Measurements from ENCODE around the gene P2RX6.
A peak's percentile ranks its signal among the peaks of the same experiment; 100 is the strongest.

P2RX6 gene

DNA sequence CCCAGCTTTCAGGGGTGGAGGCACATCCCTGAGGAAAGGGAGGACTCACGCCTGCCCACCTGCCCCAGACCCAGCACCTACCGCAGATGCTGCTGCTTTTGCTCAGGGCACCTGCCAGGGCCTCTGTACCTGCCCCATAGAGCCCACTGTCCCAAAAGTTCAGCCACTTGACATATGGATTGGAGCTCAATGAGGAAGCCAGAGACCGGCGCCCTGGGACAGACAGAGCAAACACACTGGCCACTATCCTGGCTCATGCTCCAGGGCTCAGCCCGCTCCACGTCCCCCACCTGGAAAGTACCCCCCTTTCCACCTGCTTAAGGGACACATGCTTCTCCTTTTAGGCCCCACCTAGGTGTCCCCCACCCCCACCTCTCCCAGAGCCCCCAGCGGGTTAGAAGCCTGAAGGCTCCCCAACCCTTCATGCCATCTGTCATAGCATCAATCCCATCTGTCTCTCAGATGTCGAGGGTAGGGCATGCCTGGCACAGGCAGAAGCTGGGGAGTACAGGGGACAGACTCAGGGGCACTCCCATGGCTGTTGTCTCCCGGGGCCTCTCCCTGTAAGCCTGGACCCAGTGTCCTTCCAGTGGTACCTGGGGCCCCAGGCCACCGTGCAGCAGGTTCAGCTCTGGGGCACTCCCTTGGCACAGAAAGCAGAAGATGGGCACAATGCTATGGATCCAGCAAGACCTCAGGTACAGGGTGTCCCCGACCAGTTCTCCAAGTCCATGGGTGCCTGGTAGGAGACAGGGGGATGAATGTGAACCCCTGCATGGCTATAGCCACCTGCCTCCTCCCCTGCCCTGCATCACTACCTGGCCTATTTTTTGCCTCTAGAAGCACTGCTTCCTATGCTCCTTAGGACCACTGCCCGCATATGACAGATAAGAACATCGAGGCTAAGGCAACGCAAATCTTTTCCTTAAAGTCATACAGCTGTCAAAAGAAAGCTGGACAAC lies 2.2 kb upstream of the P2RX6 start:
- DNase-seq (ENCODE audit: low read depth, low spot score), result no peak

DNA sequence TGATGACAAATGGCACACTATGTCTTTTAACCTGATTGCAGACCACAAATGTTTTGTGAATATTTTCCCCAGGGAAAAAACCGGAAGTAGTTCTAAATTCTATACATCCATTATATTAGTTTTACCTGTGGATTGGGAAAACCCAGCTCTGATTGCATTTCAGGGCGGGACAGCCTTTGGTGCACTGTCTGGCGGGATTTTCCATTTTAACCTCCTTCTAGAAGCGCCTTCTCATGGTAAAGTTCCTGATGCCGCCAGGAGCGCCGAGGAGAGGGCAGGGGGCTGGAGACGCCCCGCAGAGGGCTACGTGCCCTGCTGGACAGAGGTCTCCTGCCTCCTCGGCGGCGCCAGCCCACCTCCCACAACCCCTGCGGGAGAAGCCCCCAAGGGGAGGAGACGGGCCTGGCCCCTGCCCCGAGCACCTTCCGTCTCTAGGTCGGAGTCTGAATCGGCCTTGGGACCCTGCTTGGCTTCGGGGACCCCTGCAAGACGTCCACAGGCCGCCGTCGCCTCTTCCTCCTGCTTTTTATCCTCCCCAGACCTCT lies 1.2 kb upstream of the P2RX6 start:
- no peak for DNase-seq (ENCODE audit: low read depth, low spot score)

DNA sequence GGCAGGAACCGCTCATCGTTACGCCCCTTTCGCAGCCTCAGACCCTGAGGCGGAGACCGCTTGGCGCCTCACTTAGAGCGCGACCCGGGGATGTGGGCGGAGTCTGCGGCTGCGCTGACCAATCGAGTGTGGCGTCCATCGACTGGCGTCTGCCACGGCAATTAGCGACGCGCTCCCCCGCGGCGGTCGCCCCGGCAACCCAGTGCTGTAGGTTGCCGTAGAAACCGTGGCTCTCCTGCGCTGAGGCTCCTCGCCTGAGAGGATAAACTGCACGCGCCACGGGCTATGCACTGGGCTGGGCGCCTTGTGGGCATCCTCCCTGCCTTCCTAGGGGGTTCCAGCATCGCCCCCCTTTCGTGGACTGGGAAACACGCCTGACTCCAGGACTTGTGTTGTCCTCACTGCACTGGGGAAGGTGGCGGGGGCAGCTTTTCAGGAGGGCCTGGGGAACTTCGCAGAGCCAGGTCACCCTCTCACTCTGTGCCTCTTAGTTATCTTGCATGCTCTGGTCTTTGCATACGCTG lies 701 bp upstream of the P2RX6 start:
- DNase-seq (ENCODE audit: low read depth, low spot score), result peak; percentile 97

DNA sequence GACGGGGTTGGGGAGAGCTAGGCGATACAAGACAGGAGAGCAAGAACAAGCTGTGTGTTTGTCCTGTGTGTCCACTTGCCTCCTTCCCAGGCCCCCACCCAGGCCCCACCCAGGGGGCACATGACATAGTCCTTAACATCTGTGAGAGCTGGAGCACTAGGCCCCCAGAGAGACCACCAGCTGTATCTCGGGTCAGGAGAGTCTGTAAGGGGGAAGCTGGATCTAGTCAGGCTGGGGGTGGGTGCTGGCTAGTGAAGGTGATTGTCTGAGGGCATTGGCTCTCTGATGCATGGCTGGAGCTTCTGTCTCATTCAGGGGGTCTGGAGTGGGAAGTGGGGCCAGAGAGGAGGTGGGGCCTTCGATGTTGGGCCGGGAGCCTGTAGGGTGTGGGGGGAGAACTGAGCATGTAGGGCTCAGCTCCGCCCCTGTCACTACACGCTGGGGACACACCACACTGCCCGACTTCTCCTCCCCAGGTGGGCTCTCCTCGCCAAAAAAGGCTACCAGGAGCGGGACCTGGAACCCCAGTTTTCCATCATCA lies 571 bp downstream of the P2RX6 start:
- no peak for DNase-seq (ENCODE audit: low read depth, low spot score)

DNA sequence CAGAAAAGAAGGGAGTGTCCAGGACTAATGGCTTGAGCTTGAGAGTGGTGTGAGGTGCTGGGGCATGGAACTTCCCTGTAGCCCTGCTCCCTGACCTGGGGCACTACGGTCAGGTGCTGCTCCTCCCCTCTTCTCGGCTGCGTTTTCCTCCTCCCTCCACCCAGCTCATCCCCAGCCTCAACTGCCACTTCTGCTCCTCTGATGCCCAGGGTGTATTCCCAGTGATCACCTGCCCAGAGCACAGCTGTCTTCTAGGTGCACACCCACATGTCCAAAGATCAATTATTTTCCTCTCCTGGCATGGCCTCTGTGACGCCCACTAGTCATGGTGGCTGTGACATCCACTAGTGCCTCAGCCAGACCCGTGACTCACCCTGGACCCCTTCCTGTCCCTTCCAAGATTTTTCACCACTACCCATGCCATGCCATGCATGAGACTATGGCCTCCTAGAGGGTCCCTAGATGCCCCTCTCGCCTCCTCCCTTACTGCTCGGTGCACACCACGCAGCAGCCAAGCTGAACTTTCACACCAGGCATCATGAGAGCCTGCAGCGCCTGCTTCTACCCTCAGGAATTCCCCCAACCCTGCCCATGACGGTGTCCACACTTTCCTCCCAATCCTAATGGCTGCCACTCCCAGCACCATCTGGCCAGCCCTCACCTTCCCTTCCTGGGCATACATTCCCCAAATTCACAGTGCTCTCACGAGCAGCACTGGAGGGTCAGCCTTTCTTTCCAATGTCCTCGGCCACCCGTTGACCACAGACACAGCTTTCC lies 1.9 kb downstream of the P2RX6 start:
- DNase-seq (ENCODE audit: low read depth, low spot score), result no peak

DNA sequence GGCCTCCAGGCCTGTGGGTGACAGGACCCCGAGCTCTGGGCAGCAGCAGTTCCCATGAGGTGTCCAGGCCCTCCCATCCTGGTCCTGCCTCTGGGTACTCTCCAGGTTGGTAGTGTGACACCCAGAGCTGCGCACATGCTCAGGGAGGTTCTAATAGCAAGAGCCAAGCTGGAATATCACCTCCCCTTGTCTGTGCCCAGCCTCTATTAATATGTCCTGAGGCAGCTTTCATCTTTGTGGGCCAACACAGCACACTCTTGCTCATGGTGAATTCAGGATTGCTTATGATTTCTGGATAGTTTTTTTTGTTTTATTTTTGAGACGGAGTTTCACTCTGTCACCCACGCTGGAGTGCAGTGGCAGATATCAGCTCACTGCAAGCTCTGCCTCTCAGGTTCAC lies 3.3 kb downstream of the P2RX6 start:
- DNase-seq (ENCODE audit: low read depth, low spot score), result no peak

DNA sequence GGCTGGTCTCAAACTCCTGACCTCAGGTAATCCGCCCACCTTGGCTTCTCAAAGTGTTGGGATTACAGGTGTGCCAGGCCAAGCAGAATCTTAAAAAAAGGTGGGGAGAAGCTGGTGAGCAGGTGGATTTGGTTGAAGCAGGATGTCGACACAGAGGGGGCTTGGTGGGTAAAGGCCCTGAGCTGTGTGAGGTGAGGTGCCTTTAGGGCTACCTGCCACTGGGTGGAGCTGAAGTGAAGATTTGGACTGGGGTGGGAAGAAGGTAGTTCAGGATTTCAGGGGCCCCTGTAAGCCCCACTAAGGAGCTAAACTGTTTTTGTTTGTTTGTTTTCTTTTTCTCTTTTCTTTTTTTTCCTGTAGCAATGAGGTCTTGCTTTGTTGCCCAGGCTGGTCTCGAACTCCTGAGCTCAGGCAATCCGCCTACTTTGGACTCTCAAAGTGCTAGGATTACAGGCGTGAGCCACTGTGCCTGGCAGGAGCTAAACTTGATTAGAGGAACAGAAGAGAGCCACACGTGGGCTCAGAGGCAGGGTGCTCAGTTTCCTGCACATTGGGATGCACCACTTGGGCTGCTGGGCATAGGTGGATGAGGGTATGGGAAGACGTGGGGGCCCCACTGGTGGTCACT lies 6.0 kb downstream of the P2RX6 start:
- DNase-seq (ENCODE audit: low read depth, low spot score), result no peak

DNA sequence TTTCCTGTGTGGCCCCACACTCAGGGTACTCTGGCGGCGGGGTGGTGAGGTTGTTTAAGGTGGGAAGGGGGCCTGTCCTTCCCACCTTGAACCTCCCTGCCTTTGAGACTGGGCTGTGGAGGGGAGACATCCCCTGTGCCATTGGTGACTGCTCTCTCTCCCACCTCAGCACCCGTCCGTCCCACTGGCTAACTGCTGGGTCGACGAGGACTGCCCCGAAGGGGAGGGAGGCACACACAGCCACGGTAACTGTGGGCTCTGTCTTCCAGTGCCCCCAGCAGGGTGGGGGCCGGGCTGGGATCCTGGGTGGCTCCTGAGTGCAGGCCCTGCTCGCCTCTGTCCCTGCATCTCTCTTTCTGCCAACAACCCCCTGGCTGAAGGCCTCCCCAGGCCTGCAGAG lies 7.5 kb downstream of the P2RX6 start:
- DNase-seq (ENCODE audit: low read depth, low spot score), result no peak

DNA sequence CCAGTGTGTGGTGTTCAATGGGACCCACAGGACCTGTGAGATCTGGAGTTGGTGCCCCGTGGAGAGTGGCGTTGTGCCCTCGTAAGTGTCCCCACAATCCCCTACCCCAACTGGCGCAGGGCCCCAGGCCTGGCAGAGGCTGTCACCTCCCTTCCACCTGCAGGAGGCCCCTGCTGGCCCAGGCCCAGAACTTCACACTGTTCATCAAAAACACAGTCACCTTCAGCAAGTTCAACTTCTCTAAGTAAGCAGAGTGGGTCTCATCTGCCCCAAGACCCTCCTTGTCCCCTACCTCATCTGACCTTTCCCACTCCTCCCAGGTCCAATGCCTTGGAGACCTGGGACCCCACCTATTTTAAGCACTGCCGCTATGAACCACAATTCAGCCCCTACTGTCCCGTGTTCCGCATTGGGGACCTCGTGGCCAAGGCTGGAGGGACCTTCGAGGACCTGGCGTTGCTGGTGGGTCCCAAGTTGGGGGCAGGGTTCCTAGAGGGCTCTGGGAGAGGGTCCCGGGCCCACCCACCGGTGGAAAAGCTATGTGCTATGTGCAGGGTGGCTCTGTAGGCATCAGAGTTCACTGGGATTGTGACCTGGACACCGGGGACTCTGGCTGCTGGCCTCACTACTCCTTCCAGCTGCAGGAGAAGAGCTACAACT lies 8.1 kb downstream of the P2RX6 start:
- DNase-seq (ENCODE audit: low read depth, low spot score), result no peak

DNA sequence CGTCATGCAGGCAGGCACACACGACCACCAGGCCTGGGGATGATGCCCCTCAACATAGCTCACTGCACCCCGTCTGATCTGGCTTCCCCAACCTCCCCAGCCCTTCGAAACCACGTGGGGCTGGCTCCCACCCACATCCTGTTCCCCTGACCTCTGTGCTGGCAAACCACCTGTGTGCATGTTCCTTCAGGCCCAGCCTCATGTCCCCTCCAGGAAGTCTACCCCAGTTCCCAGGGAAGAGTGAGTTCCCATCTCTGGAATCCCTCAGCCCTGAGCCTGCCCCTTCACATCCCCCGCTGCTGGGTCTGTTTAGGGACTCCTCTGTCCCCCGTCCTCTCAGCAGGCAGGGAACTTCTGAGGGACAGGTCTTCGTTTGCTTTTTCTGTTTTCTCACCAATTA lies 10.3 kb downstream of the P2RX6 start:
- DNase-seq (ENCODE audit: low read depth, low spot score), result no peak

DNA sequence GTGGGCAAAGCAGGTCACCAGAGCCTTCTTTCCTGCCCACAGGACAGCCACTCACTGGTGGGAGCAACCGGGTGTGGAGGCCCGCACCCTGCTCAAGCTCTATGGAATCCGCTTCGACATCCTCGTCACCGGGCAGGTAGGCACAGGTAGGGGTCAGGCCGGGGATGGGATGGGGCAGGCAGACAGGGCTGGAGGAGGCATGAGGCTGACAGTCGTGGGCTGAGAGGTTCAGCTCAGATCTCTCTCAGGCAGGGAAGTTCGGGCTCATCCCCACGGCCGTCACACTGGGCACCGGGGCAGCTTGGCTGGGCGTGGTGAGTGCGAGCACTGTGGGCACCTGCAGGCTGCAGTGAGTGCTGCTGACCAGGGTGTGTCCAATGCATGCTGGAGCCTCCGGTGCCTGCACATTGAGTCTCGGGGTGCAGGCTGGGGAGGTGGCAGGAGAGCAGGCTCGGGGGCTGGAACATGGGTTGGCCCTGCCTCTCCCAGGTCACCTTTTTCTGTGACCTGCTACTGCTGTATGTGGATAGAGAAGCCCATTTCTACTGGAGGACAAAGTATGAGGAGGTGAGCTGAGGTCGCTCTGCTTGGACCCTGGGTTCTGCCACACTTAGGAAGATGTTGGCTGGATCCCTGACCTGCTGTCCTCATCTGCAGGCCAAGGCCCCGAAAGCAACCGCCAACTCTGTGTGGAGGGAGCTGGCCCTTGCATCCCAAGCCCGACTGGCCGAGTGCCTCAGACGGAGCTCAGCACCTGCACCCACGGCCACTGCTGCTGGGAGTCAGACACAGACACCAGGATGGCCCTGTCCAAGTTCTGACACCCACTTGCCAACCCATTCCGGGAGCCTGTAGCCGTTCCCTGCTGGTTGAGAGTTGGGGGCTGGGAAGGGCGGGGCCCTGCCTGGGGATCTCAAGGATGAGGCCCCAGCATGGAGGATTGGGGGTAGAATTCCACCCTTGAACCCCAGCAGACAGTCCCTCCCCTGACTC lies 11.1 kb downstream of the P2RX6 start:
- no peak for DNase-seq (ENCODE audit: low read depth, low spot score)

DNA sequence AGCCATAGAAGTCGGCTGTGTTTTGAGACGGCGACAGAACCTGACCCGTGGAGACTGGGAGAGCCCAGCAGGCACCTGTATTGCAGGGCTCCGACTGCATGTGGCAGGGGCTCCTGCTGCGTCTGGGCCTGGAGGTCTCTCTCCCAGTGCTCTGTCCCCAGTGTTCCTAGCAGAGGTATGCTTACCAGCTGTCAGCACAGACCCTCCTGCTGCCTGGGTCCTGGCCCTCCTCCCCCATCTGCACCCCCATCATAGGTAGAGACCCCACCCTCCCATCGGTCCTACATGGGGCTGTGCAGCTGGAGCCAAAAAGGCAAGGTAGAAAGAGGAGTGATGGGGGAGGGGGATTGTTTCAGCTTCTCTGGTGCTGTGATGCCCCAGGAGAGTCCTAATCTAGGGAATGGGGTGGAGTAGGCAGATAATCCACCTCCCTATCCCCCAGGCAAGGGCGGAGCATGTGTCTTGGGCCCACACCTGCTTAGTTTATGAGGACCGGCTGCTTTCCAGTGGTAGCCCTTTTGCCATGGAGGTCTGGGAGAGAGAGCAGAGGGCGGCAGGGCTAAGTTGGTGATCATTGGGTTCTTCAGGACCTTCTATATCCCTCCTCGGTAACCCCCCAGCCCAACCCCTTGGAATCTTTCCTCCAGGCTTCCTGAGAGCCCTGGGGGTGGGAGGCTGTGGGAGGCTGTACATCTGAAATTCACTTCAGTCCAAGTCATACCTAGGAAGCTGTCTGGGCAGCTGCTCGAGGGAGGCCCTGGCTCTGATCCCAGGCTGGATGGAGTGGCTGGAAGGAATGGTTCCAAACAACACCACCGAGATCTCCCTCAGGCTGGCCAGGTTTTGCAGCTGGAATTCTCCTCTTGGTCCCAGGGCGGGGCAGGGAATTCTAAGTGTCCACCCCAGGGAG lies 12.1 kb downstream of the P2RX6 start:
- peak; percentile 82 for DNase-seq (ENCODE audit: low read depth, low spot score)

DNA sequence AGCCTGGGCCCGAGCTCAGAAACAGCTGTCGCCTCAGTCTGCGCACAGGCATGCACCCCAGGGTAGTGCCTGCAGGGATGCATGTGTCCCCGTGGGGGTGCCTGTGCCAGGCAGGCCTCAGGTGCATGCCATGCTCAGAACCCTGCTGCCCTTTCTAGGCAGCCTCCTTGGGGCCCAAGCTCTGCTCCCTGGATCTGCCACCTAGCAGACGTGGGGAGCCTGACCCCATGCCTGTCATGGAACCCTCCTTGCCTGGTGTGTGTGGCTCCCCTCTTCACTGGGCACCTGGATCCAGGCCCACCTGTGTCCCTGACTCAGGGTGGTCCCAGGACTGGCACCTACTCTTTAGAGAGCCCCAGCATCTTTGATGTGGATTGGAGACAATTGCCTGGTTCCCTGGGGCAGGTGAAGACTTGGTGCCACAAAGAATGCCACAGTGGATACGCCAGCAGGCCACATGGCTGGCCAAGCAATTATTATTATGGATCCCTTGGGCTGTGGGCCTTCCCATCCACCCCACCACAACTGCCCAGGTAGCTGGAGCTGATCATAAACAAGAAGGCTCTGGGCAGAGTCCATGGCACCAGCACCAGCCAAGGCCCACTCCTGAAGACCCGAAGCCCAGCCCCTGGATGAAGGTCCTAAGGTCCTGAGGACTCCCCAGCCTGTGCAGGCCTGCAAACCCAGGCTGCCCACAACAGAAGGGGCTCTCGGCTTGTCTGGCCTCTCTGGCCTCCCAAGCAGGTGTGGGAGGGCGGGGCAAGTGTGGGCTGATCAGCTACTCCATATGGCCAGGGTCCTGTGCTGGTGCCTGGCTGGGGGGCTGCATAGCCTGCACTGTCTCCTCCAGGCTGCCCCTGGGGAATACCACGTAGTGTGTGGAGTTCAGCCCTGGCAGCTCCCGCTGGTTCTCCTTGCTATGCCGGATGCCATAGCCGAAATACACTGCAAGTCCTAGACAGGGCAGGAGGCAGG lies 13.6 kb downstream of the P2RX6 start:
- no peak for DNase-seq (ENCODE audit: low read depth, low spot score)

DNA sequence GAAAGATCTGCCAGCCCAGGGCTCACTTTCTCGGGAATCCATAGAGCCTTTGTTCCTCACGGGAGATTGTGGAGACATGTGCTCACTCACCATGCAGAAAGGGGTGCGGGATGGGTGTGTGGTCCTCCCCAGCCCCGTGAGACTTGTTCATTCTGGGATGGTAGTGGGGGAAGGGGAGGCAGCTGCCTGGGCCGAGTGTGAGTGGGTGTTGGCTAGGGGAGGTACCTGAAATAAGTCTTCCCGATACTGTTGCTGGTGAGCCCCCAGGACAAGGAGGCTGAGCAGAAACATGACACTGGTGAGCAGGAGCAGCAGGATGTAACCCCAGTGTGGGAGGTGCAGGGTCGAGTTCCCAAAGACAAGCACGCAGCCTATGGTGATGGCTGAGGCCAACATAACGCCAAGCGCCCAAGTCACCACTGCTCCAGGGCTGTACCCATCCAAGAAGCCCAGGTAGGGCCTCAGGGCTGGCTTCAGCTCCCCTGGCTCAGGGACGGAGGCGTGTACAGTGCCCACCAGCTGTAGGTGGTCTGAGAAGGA lies 14.6 kb downstream of the P2RX6 start:
- no peak for DNase-seq (ENCODE audit: low read depth, low spot score)

DNA sequence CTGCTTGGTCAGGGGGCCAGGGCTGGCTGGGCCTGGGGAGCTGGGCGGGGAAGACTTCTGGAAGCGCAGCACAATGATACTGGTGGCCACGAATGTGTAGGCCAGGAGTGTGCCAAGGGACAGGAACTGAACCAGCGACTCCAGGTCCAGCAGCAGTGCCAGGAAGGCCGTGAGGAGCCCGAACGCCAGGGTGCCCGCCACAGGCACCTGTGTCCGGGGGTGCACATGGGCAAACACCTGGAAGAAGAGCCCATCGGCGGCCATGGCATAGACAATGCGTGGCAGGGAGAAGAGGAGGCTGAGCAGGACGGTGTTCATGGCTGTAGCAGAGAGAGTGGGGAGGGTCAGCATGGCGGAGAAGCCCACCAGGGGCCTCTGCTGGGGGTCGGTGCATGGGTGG lies 15.1 kb downstream of the P2RX6 start:
- no peak for DNase-seq (ENCODE audit: low read depth, low spot score)

DNA sequence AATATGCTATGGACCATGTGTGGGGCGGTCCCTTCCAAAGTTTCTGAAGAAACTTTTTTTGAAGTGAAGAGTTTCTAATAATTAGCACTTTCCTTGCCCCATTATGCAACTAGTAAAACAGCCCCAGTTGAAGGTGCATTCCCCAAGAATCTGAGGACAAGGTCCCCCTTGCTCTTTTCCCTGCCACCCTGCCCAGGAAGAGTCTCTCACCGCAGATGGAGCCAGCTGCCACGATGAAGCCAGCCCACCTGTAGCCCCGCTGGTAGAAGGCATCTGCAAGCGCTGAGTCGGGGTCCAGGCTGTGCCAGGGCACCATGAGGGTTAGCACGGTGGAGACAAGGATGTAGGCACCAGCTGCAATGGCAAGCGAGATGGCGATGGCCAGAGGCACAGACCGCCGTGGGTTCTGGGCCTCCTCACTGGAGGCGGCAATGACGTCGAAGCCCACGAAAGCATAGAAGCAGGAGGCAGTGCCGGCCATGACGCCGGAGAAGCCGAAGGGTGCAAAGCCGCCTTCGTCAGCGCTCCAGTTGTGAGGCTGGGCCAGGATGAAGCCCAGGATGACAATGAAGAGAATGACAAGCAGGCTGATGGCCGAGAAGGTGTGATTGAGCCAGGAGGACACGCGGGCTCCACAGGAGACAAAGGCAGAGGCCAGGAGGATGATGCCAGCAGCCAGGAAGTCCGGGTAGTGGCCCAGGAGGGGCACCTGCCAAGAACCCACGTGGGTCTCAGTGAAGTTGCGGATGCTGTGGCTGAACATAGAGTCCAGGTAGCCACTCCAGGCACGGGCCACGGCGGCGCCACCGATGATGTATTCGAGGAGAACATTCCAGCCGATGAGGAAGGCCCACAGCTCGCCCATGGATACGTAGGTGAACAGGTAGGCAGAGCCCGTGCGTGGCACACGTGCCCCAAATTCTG lies 15.9 kb downstream of the P2RX6 start:
- DNase-seq (ENCODE audit: low read depth, low spot score), result no peak
